Liver (tissue), 3 donors: ENCODE measurements around the gene GTPBP2.

Source experiments
- EGR1 ChIP-seq, 2 donors: IDR thresholded peaks; 2 replicates each; pipeline ENCODE4 v1.6.1; 2016 to 2018; ENCODE audit warnings: antibody characterized with exemption in 2 of 2, low read depth in 2 of 2
- JUND ChIP-seq, 2 donors: IDR thresholded peaks; 2 replicates each; pipeline ENCODE4 v1.6.1; 2016; ENCODE audit warnings: antibody characterized with exemption in 2 of 2
- RAD21 ChIP-seq, 2 donors: IDR thresholded peaks; 2 replicates each; pipeline ENCODE4 v1.6.1; 2016; ENCODE audit warnings: antibody characterized with exemption in 2 of 2, mild to moderate bottlenecking in 2 of 2
- SP1 ChIP-seq: IDR thresholded peaks from 2 replicates; pipeline ENCODE4 v1.6.1; 2018; ENCODE audit warnings: antibody characterized with exemption, mild to moderate bottlenecking
- TAF1 ChIP-seq: conservative IDR thresholded peaks from 2 replicates; pipeline ENCODE4 v1.6.1; 2016; ENCODE audit warnings: antibody characterized with exemption, mild to moderate bottlenecking
- TF ChIP-seq, protein P1 (sequence below): IDR thresholded peaks from 2 replicates; pipeline ENCODE4 v1.6.1; 2016; ENCODE audit warnings: antibody characterized with exemption
- TF ChIP-seq, protein P2 (sequence below): fragments of 150-350 bp; IDR thresholded peaks from 2 replicates; pipeline ENCODE4 v1.5.1; 2017; ENCODE audit warnings: improper control_type of control experiment, low read depth, low read length; ENCODE audit not compliant: missing input control
- TF ChIP-seq, protein P3 (sequence below): IDR thresholded peaks from 2 replicates; pipeline ENCODE4 v1.6.1; 2016; ENCODE audit warnings: antibody characterized with exemption, mild to moderate bottlenecking
- TF ChIP-seq, protein P4 (sequence below): IDR thresholded peaks from 2 replicates; pipeline ENCODE4 v1.6.1; 2016; ENCODE audit warnings: antibody characterized with exemption
- donor health status: healthy.
- donor health status: healthy.

DNA sequence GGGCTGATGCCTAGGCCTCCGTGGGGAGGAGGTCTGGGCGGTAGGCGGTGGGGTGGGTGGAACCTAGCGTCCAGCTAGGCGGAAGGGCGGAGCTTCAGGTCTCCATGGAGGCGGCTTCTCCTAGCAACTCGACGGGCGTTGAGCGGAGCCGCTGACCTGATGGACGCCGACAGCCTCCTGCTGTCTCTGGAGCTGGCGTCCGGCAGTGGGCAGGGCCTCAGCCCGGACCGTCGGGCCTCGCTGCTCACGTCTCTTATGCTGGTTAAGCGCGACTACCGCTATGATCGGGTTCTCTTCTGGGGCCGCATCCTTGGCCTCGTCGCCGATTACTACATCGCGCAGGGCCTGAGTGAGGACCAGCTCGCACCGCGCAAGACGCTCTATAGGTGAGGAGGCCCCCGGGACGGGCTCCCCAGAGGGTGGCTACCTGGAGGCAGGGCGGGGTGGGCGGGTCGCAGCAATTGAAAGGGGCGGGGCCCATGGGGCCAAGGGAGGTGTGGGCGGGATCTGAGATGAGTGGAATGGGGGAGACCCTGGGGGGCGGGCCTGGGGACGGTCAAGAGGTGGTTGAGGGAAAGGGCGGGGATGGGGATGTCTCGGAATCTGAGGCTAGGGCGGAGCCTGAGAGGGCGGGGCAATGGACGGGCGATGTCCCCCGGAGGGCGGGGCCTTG is 16.0 kb upstream of the GTPBP2 start, which contains the start of gene RSPH9:
- TF ChIP-seq, protein P1, sequence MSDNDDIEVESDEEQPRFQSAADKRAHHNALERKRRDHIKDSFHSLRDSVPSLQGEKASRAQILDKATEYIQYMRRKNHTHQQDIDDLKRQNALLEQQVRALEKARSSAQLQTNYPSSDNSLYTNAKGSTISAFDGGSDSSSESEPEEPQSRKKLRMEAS, result no peak
- TF ChIP-seq, protein P2, sequence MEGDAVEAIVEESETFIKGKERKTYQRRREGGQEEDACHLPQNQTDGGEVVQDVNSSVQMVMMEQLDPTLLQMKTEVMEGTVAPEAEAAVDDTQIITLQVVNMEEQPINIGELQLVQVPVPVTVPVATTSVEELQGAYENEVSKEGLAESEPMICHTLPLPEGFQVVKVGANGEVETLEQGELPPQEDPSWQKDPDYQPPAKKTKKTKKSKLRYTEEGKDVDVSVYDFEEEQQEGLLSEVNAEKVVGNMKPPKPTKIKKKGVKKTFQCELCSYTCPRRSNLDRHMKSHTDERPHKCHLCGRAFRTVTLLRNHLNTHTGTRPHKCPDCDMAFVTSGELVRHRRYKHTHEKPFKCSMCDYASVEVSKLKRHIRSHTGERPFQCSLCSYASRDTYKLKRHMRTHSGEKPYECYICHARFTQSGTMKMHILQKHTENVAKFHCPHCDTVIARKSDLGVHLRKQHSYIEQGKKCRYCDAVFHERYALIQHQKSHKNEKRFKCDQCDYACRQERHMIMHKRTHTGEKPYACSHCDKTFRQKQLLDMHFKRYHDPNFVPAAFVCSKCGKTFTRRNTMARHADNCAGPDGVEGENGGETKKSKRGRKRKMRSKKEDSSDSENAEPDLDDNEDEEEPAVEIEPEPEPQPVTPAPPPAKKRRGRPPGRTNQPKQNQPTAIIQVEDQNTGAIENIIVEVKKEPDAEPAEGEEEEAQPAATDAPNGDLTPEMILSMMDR, result no peak
- TF ChIP-seq TAF1 (no peak), EGR1 (IDR thresholded peaks at IDR 0.05; ENCODE audit: low read depth in 2 of 2) (no peak), SP1 (no peak), RAD21 (IDR thresholded peaks at IDR 0.05) (no peak), JUND (IDR thresholded peaks at IDR 0.05) (no peak)
- TF ChIP-seq, protein P3, sequence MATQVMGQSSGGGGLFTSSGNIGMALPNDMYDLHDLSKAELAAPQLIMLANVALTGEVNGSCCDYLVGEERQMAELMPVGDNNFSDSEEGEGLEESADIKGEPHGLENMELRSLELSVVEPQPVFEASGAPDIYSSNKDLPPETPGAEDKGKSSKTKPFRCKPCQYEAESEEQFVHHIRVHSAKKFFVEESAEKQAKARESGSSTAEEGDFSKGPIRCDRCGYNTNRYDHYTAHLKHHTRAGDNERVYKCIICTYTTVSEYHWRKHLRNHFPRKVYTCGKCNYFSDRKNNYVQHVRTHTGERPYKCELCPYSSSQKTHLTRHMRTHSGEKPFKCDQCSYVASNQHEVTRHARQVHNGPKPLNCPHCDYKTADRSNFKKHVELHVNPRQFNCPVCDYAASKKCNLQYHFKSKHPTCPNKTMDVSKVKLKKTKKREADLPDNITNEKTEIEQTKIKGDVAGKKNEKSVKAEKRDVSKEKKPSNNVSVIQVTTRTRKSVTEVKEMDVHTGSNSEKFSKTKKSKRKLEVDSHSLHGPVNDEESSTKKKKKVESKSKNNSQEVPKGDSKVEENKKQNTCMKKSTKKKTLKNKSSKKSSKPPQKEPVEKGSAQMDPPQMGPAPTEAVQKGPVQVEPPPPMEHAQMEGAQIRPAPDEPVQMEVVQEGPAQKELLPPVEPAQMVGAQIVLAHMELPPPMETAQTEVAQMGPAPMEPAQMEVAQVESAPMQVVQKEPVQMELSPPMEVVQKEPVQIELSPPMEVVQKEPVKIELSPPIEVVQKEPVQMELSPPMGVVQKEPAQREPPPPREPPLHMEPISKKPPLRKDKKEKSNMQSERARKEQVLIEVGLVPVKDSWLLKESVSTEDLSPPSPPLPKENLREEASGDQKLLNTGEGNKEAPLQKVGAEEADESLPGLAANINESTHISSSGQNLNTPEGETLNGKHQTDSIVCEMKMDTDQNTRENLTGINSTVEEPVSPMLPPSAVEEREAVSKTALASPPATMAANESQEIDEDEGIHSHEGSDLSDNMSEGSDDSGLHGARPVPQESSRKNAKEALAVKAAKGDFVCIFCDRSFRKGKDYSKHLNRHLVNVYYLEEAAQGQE, result no peak
- TF ChIP-seq, protein P4, sequence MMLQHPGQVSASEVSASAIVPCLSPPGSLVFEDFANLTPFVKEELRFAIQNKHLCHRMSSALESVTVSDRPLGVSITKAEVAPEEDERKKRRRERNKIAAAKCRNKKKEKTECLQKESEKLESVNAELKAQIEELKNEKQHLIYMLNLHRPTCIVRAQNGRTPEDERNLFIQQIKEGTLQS, result no peak
